ENCODE measurements around the gene ZDHHC14.

ZDHHC14 gene

DNA sequence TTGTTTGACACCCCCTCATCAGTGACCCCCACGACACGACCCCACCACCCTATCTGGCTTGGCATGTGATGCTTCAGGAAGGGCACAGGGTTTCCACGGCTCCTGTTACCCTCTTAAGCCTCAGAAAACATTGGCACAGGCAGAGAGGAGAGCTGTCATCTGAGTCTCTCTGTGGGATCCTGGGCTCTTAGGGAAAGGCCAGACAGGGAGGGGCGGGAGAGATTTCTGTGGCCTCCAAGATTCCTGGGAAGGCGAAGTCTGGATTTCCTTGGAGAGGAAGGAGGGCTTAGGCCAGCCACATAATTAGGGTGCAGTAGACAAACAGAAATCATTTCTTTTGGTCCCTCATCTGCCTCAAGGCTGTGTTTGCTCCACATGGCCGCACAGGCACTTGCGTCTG, 250.4 kb downstream of the ZDHHC14 start:
- DNase-seq (ENCODE audit: low read depth) = no peak
- H3K4me3 ChIP-seq (ENCODE audit: low read depth, low read length) = no peak overlapping the region
- TF ChIP-seq, protein P1, sequence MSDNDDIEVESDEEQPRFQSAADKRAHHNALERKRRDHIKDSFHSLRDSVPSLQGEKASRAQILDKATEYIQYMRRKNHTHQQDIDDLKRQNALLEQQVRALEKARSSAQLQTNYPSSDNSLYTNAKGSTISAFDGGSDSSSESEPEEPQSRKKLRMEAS (IDR thresholded peaks at IDR 0.05; ENCODE audit: low read depth, low read length) = no peak
- no peak for TF ChIP-seq MYC (IDR thresholded peaks at IDR 0.05; ENCODE audit: low read depth, low read length)
- TF ChIP-seq, protein P2, sequence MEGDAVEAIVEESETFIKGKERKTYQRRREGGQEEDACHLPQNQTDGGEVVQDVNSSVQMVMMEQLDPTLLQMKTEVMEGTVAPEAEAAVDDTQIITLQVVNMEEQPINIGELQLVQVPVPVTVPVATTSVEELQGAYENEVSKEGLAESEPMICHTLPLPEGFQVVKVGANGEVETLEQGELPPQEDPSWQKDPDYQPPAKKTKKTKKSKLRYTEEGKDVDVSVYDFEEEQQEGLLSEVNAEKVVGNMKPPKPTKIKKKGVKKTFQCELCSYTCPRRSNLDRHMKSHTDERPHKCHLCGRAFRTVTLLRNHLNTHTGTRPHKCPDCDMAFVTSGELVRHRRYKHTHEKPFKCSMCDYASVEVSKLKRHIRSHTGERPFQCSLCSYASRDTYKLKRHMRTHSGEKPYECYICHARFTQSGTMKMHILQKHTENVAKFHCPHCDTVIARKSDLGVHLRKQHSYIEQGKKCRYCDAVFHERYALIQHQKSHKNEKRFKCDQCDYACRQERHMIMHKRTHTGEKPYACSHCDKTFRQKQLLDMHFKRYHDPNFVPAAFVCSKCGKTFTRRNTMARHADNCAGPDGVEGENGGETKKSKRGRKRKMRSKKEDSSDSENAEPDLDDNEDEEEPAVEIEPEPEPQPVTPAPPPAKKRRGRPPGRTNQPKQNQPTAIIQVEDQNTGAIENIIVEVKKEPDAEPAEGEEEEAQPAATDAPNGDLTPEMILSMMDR (IDR thresholded peaks at IDR 0.05; ENCODE audit: low read depth, low read length) = no peak
- no peak for TF ChIP-seq POLR2A (IDR thresholded peaks at IDR 0.05; ENCODE audit: extremely low read depth, insufficient read length)

DNA sequence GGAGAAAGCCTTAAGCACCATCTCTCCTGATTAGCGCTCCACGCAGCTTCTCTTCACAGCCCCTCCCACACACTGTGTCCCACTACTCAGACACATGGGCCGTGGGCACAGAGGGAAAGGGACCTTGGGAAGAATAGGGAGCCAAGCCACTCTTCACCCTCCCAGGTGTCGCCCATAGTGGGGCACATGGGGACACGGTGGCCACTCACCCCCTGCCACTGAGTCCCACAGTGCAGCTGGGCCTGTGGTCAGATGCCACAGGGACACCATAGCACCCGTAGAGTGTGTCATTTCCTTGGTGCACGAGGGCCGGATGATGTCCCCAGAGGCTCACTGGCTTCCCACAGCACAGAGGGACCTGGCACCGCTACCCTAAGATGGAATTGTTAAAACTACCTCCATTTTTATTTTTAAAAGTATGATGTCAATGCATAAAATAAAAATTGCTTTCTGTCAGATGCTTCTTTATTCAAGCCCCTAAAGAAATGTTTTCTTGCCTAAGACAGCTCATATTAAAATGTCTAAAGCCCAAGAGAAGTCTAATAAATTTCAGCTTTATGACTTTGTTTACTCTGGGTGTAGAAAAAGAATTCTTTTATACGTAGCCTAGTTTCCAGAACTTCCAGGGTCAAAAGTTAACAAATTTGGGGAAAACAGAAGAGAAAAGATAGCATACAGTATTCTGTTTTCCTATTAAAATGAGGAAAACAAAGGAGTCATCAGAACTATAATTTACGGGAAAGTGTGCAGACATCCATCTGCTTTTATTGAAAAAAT, 251.0 kb downstream of the ZDHHC14 start:
- TF ChIP-seq MYC (IDR thresholded peaks at IDR 0.05; ENCODE audit: low read depth, low read length) = no peak
- H3K4me3 ChIP-seq (ENCODE audit: low read depth, low read length) = no peak overlapping the region
- DNase-seq (ENCODE audit: low read depth) = peak; percentile 77

DNA sequence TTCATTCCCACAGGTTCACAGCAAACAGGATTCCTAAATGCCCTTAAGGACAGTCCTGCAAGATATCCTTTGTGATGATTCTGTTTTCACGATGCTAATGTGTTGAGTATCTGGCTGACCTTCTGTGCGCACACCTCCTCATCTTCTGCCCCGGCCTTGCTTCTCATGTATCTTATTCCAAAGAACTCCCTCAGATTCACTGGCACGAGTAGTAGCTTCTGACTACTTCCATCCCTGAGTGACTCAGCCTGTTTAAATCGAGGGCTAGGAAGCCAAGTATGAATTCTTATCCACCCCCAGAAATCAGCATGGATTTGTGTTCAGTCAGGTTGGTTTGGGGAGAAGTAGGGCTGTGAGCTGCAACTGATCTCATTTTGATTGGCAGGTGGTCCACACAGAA, 251.8 kb downstream of the ZDHHC14 start:
- no peak overlapping the region for H3K4me3 ChIP-seq (ENCODE audit: low read depth, low read length)
- TF ChIP-seq, protein P2 (IDR thresholded peaks at IDR 0.05; ENCODE audit: low read depth, low read length) = no peak
- TF ChIP-seq, protein P1 (IDR thresholded peaks at IDR 0.05; ENCODE audit: low read depth, low read length) = no peak
- TF ChIP-seq MYC (IDR thresholded peaks at IDR 0.05; ENCODE audit: low read depth, low read length) = no peak
- no peak for TF ChIP-seq POLR2A (IDR thresholded peaks at IDR 0.05; ENCODE audit: extremely low read depth, insufficient read length)
- DNase-seq (ENCODE audit: low read depth) = no peak

DNA sequence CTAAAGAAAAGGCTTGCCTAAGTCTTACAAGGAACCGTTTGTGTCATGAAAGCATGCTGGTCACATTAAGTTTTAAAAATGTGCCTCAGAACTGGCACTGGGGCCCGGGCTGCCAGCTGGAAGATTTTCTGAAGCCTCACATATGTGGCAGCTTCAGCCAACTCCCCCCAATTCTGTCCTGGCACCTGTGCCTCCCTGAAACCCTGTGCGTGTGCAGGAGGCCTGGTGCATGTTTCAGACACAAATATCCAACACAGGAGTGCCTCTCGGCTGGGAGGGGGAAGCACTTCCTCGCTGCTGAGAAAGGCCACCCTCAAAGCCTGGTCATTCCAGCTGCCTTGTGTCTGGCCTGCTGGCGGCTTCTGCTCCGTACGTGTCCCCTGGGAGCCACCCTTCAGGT, 253.6 kb downstream of the ZDHHC14 start:
- H3K4me3 ChIP-seq (ENCODE audit: low read depth, low read length) = no peak overlapping the region
- no peak for DNase-seq (ENCODE audit: low read depth)
- TF ChIP-seq, protein P1 (IDR thresholded peaks at IDR 0.05; ENCODE audit: low read depth, low read length) = no peak
- TF ChIP-seq, protein P2 (IDR thresholded peaks at IDR 0.05; ENCODE audit: low read depth, low read length) = no peak
- TF ChIP-seq MYC (IDR thresholded peaks at IDR 0.05; ENCODE audit: low read depth, low read length) (peak; percentile 14; the same call in 1 of the 2 replicates), POLR2A (IDR thresholded peaks at IDR 0.05; ENCODE audit: extremely low read depth, insufficient read length) (no peak)

DNA sequence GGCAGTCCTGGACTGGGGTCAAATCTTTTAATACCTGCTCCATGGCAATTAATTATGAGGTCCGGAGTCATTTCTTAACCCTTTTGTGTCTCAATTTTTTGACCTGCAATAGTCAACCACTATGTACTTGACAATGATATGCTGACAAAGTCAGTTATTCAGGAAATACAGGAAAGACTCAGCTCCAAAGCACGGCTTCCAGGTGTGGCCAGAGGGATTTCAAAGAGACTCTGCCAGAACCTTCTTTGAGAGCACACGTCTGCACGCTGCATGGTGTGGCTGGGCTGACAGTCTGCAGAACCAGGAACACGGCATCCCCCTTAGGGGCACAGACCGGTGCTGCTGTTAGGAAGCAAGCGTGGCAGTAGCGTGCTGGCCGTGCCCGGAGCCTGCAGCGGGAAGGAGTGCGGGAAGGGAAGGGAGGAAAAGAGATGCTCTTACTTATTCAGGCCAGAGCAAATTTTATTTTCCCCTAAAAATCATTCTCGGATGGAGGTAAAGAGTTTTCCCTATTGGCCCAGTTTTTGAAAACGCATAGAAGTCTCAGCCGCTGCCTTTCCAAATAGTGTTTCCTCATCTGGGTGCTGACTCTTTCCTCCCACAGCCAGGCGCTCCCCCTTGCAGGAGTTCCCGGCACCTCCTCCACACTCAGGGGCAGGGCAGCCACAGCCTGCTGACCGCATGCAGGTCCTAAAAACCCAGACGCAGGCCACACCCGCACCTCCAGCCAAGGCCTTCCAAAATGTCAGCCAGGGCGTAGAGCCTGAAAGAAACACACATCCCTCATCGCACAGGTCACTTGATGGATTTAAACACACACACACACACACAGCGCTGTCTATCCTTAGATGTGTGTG, 254.6 kb downstream of the ZDHHC14 start:
- TF ChIP-seq POLR2A (IDR thresholded peaks at IDR 0.05; ENCODE audit: extremely low read depth, insufficient read length) (no peak), MYC (IDR thresholded peaks at IDR 0.05; ENCODE audit: low read depth, low read length) (no peak)
- TF ChIP-seq, protein P1 (IDR thresholded peaks at IDR 0.05; ENCODE audit: low read depth, low read length) = no peak
- TF ChIP-seq, protein P2 (IDR thresholded peaks at IDR 0.05; ENCODE audit: low read depth, low read length) = no peak
- DNase-seq (ENCODE audit: low read depth) = peak; percentile 89

DNA sequence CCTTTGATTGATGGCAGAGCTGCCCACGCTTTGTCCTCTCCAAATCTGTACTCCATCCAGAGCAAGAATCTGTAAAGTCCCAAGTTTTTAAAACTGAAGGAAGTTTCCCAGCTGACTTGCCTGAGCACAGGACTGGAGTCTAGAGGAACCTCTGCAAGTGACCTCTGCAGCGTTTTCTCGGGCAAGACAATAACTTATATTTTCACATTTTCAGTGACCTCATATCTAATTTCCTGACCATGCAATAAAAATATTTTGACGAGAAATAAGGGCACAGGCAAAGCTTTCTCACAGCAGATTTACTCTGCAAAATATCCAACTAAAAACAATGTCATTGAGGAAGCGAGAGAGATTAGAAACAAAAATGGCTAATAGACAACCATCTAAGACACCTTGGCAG, 256.5 kb downstream of the ZDHHC14 start:
- TF ChIP-seq, protein P1 (IDR thresholded peaks at IDR 0.05; ENCODE audit: low read depth, low read length) = no peak
- TF ChIP-seq POLR2A (IDR thresholded peaks at IDR 0.05; ENCODE audit: extremely low read depth, insufficient read length) (no peak), MYC (IDR thresholded peaks at IDR 0.05; ENCODE audit: low read depth, low read length) (no peak)
- TF ChIP-seq, protein P2 (IDR thresholded peaks at IDR 0.05; ENCODE audit: low read depth, low read length) = no peak
- no peak for DNase-seq (ENCODE audit: low read depth)
- no peak overlapping the region for H3K4me3 ChIP-seq (ENCODE audit: low read depth, low read length)

More for the DNA sequence above, 254.6 kb downstream of the ZDHHC14 start:
- H3K4me3 ChIP-seq (ENCODE audit: low read depth, low read length) = no peak overlapping the region

All from NB4 (cell line).